ENCODE results near the gene EPHX1. TPM values are rescaled to one million over a fixed set of nuclear protein-coding genes. Genes with fewer than 3 reads are reported as not detected.

EPHX1 gene
- total RNA-seq, 2 donors from 2014 or later: 57.7 to 66.0 TPM

DNA sequence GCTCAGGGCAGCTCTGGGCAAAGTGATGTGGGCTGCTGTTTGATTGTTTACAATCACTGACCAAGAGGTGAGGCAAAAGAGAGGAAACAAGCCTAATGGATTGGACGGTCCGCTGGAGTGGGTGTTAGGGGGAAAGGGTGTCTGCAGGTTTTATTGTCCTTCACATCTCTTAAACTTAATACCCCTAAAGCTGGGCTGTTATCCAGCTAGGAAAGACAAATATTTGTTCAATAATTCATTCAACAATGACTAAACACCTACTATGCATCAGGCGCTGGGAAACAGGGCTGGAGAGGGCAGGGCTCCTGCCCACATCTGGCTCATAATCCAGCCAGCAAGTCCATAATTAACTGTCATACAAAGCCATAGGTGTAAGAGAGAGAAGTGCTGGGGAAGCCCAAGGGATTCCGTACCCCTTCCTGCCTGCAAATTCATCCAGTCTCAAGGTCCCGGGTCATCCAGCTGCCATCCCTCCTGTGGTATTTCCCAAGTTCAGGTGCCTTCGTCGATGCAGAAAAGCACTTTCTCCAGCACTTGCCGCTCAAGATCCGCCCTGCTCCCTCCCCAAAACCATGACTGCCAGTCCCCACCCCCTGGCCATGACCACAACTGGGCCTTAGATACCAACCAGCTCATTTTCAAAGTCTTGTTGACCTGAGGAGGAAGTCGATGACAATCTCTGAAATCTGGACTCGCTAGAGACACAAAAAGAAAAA is 61.6 kb downstream of the EPHX1 start:
- Histone ChIP-seq H3K27me3 (no peaks in the 10 kb centered on the region), H3K4me1 (no peaks in the 10 kb centered on the region), H3K9me3 (no peaks in the 10 kb centered on the region), H3K27ac (no peak overlapping the region), H3K4me3 (no peak overlapping the region), H3K36me3 (peaks cover 67% of the 10 kb centered on the region)
- no peak for DNase-seq (ENCODE audit: low spot score)
- no peak for TF ChIP-seq CTCF (IDR thresholded peaks at IDR 0.05)

GRCh38 chr1:225872075-225872430 is 62.1 kb downstream of the EPHX1 start:
- H3K27ac ChIP-seq: no peak overlapping the region
- no peak for DNase-seq (ENCODE audit: low spot score)
- TF ChIP-seq CTCF (IDR thresholded peaks at IDR 0.05): no peak
- H3K36me3 ChIP-seq: peaks cover 67% of the 10 kb centered on the region
- H3K9me3 ChIP-seq: no peaks in the 10 kb centered on the region
- no peaks in the 10 kb centered on the region for H3K27me3 ChIP-seq
- H3K4me3 ChIP-seq: no peak overlapping the region
- peaks cover 0 to 4% of the 10 kb centered on the region in 2 donors for H3K4me1 ChIP-seq

DNA sequence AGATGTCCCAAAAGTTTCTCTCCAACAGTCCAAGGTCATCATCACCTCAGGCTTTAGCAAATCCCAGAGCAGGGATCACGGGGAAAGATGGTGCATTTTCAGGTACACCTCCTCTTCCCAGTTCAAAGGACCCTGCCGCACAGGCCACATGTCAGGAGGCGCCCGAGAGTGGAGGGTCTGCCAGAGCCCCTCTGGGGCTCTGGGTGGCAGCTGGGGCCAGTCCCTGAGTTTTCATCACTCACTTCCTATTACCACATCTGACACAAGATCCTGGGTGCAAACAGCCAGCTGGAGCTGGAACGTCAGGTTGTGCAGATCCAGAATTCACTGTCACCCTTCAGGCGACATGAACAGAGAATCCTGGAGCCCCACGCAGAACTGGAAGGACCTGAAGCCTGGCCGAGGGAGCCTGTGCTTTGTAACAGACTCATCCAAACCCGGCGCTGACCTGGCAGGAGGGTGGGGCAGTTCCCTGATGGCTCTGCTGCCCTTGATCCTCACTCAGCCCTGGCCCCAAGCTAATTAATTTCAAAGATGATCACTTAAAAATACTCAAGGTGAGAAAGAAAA is 63.4 kb downstream of the EPHX1 start:
- H3K27me3 ChIP-seq: no peaks in the 10 kb centered on the region
- H3K27ac ChIP-seq: no peak overlapping the region
- no peak for DNase-seq (ENCODE audit: low spot score)
- H3K36me3 ChIP-seq: peaks cover 60% of the 10 kb centered on the region
- TF ChIP-seq CTCF (IDR thresholded peaks at IDR 0.05): no peak
- H3K4me3 ChIP-seq: no peak overlapping the region
- no peaks in the 10 kb centered on the region for H3K9me3 ChIP-seq
- H3K4me1 ChIP-seq: peaks cover 0 to 17% of the 10 kb centered on the region in 2 donors

DNA sequence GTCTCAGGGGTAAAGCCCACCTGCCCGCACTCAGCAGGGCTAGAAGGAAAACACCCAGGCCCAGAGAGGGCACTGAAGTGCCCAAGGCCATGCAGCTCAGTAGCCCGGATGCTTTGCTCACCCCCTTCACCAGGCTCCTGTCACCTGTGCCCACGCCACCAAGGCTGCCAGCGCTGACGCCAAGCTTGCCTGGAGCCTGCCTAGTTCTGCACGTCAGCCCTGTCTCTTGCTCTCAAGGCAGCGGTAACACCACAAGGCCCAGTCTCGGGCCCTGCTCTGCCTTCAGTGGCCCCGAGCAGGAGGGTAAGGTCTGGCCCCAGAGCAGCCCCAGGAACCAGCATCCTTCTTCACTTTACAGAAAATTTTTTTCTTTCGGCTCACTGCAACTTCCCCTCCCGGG is 64.5 kb downstream of the EPHX1 start:
- Histone ChIP-seq H3K27me3 (no peaks in the 10 kb centered on the region), H3K4me1 (peaks cover 0 to 28% of the 10 kb centered on the region in 2 donors), H3K27ac (no peak overlapping the region), H3K9me3 (no peaks in the 10 kb centered on the region), H3K36me3 (peaks cover 55% of the 10 kb centered on the region), H3K4me3 (no peak overlapping the region)
- no peak for DNase-seq (ENCODE audit: low spot score)
- TF ChIP-seq CTCF (IDR thresholded peaks at IDR 0.05): no peak

DNA sequence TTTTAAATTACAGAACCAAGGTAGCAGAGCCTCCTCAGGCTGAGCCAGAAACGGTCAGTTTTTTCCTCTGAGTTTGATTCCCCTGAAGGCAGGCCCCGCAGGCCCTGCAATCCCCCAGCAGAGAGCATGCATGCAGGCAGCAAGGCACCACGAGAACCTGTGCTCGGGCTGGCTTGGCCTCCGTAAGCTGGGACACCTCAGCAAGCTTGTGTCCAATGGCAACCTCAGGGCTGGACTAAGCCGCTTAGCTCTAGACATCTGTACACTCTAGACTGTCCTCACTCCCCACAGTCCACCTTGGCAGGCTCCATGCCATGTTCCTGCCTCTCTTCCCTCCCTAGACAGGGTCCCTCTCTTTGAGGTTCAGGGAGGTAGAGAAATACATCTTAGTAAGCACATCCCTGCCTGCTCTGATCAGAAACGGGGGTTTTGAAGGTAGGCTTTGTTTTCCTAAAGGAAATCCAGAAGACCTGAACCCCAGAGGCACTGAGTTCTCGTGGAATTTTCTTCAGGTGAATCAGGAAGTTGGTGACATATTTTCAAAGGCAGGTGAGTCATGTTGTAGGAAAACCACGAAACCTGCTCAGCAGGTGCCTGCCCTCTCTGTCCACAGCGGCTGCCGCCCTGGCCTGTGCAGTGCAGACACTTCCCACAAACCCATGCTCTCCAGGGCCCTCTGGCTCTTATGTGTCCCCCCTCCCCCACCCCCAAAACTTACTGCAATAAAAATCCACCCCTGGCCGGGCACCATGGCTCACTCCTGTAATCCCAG is 65.3 kb downstream of the EPHX1 start:
- Histone ChIP-seq H3K36me3 (peaks cover 49% of the 10 kb centered on the region), H3K27ac (no peak overlapping the region), H3K4me1 (peaks cover 0 to 36% of the 10 kb centered on the region in 2 donors), H3K4me3 (no peak overlapping the region), H3K9me3 (no peaks in the 10 kb centered on the region), H3K27me3 (no peaks in the 10 kb centered on the region)
- DNase-seq (ENCODE audit: low spot score): no peak
- TF ChIP-seq CTCF (IDR thresholded peaks at IDR 0.05): no peak
